HG02943 (cell line): ENCODE results near the gene JDP2.
A peak's percentile ranks its signal among the peaks of the same experiment; 100 is the strongest.
"Not testable (repeated sequence)": the region's sequence is repeated elsewhere in the genome, so short reads cannot be mapped to it uniquely, and the experiment has no call there.

Source experiments
- ATAC-seq: cut with Tn5 transposase; IDR thresholded peaks from one replicate; pipeline ENCODE4 v1.9.1; 2021; ENCODE audit warnings: mild to moderate bottlenecking, low read depth, moderate library complexity; ENCODE audit not compliant: unreplicated experiment

The JDP2 gene, protein sequence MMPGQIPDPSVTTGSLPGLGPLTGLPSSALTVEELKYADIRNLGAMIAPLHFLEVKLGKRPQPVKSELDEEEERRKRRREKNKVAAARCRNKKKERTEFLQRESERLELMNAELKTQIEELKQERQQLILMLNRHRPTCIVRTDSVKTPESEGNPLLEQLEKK

DNA sequence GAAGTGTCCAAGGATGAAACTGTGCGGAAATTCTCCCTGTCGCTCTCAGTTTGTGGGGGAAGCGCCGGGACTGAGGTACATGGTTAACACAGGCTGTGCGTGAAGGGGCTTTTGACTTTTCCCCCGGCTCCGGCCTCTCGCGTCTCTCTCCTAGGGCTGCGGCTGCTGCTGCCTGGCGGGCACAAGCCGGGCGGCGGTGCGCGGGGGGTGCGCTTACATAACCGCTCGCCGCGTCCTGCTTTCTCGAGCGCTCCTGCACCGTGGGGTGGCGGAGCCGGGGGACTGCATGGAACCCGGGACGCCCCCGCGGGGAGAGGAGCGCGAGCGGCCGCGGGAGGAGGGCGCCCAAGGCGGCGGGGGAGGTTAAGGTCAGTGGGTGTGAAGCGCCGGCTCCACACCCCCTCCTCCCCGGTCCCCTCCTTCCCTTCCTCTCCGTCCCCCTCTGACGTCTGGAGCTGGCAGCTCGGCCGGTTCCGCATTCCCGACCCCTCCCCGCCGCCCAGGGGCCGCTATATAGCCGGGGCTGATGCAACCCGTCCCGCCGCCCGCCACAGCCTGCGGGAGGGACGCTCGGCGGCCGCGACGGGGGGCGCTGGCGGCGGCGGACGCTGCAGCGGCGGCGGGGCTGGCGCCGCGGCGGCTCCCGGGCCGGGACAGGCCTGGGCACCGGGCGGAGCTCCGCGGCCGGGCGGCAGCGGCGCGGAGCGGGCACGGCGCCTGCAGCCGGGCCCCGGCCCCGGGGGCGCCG is at the start of gene JDP2:
JDP2 (plus strand) TSS at position 541 of the 748 bp plus-strand sequence. CDS start 9,899 bp downstream, outside the sequence.
- ATAC-seq: peak; percentile 34

DNA sequence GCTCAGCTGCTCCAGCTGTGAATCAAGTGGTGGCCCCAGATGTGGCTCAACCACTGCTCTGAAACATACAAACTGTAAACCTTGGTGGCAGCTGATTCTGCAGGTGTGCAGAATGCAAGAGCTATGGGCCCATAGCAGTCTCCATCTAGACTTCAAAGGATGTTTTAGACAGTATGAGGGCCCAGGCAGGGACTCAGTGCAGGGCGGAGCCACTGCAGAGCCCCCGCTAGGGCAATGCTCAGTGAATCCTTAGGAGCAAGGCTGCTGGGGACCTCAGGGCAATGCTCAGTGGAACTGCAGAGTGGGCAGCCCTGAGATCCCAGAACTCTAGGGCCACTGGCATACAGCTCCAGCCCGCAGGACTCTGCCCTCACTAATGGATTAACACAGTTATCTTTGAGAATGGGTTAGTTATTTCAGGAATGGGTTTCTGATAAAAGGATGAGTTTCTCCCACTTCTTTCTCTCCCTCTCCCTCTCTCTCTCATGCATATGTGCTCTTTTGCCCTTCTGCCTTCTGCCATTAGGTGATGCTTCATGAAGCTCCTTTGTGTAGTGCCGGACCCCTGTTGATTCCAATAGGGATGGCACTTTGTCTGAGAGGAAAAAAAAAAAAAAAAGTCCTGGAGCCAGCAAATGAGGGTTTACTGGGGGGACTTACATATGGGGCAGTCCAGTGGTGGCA is 48.4 kb upstream of the JDP2 start:
- ATAC-seq: no peak

DNA sequence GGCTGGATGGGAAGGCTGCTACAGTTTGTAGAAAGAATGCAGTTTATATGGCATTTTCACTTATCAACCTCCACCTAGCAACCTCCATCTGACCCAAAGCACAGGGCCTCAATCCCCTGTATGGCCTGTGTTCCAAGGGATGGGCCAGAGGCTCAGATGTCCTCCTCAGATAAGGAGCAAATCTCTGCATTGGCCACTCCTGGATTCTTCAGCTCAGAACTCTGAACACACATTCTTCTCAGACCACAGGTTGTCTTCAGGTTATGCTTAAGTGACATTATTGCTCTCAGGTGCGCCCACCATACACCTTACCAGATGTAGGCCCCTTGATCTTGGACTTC is 47.9 kb upstream of the JDP2 start:
- no peak for ATAC-seq

DNA sequence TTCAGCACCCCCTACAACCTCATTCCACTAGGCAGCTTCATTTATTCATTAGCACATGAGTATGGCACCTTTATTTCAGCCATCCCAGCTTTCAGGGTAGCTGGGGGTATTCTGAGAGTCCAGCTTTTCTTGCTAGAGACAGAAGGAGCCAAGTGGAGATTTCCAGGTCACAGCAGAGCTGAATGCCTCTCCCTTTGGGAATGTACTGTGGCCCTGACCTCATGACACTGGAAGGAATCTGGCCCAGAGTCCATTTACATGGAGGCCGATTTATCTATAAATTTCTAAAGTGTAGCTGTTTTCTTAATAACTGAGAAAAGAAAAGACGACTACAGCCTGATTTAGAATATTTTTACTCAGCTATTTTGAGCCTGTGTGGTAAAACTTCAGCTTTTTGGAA is 47.2 kb upstream of the JDP2 start:
- no peak for ATAC-seq

DNA sequence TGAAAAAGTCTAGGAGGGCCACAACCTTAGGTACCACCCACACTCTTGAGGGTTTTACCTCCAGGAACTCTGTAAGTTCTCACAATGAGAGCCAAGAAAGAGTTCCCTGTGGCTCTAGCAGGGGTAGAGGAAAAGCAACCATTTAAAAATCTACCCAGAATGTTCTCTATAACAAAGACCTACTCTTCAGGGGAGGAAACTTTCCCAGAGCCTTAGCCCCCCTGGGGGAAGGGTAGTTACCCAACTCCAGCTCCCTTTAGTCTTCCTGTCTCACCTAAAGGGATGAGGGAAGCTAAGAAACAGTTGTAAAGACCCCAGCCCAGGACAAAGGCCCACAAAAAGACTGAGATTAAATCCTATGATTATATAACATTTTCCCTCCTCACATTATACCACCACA is 46.2 kb upstream of the JDP2 start:
- no peak for ATAC-seq

DNA sequence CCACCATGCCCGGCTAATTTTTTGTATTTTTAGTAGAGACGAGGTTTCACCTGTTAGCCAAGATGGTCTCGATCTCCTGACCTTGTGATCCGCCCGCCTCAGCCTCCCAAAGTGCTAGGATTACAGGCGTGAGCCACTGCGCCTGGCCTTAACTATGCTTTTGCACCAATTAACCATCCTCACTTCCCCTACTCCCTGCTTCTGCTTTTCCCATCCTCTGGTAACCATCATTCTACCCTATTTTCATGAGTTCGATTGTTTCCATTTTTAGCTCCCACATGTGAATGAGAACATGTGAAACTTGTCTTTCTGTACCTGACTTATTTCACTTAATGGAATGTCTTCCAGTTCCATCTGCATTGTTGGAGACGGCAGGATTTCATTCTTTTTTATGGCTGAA is 44.6 kb upstream of the JDP2 start:
- ATAC-seq: not testable (repeated sequence)

DNA sequence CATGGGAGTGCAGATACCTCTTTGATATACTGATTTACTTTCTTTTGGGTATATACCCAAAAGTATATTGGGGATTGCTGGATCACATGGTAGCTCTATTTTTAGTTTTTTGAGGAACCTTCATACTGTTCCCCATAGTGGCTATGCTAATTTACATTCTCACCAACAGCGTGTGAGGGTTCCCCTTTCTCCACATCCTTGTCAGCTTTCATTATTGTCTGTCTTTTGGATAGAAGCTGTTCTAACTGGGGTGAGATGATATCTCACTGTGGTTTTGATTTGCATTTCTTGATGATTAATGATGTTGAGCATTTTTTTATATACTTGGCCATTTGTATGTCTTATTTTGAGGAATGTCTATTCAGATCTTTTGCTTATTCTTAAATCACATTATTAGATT is 44.1 kb upstream of the JDP2 start:
- ATAC-seq: no peak

DNA sequence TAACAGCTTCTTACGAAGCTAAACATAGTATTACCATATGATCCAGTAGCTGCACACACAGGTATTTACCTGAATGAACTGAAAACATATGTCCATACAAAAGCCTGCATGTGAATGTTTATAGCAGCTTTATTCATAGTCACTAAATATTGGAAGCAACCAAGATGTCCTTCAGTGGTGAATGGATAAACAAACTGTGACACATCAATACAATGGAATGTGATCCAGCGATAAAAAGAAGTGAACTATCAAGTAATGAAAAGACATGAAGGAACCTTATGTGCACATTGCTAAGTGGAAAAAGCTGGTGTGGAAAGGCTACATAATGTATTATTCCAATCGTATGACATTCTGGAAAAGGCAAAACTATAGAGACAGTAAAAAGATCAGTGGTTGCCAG is 38.1 kb upstream of the JDP2 start:
- no peak for ATAC-seq

DNA sequence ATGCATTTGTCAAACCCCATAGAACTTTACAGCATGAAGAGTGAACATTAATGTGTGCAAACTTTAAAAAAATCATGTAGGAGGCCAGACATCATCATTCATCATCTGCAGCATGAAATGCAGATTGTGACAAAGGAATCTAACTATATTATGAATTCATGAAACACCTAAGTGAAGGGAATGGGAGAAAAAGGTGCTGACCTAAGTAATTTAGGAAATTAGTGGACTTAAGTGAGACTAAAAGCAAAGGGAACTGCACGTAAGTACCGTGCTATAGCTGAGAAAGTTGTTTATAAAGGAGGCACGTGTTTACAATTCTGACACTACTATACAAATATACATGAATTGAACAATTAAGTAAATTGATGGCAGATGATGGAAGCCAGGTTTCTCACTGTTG is 37.6 kb upstream of the JDP2 start:
- ATAC-seq: no peak

DNA sequence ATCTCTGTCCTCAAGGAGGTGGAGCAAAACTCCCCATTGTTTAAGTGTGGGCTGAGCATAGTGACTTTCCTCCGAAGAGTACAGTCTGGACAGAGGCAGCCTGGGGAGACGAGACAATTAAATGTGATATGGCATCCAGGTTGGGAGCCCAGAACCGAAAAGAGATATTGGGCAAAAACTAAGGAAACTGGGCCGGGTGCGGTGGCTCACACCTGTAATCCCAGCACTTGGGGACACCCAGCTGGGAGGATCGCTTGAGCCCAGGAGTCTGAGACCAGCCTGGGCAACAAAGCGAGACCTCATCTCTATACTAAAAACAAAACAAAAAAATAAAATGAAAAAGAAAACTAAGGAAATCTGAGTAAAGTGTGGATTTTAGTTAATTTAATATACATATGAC is 35.9 kb upstream of the JDP2 start:
- ATAC-seq: no peak

DNA sequence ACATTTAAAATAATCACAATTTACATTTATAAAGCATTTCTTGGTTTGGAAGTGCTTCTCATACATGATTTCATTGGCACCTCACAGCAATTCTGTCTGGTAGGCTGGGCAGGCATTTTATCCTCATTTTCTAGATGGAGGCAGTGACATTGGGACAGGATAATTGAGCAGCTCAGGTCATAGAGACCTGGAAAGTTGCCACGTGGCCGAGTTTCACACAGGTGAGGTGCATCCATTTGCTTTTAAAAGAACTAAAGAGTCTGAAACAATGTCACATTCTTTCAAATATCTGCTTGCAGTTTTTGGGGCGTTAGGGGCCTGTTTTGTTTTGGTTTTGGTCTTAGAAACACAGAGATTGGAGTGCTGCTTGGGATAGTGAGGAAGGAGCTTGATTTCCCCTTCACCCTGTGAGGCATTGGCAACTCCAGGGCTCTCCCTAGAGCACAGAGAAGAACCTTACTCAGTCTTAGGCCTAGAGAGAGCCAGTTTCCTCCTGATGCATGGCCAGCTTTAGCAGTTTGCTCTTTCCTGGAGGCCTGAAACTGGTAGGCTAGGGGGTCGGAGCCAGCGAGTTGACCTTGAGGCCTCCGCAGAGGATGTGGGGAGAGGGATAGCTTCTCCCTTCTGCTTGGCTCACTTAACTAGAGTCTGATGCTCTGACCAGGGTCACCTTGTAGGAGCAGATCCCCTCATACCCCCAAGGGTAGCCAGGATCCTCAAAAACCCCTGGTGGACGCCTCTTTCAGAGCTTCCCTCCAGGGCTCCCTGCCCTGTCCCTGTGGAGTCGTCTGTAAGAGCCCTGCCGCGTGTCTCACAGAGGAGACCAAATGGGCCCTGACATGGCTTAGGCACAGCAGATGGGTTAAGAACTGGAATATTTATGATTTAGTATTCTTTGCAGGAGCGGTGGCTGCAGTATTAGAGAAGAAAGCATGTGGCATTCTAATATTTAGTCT is 34.9 kb upstream of the JDP2 start:
- ATAC-seq: no peak

DNA sequence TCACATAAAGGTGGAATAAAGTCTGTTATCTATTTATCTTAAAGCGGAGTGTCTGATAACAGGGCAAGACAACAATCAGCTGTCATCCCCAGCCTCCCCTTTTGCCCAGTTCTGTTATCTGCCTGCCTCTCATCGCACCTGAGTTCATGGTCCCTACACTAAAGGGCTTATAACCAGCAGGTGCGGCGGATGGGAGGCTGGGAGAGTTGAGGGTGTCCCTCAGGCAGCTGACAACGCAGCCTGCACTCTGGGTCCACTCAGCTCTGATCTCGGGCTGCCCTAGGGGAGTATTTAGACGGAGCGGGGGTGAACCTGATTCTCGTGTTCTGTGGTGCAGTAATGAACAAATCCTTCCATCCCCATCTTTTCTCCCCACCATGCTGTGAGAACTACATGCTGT is 34.0 kb upstream of the JDP2 start:
- ATAC-seq: no peak

DNA sequence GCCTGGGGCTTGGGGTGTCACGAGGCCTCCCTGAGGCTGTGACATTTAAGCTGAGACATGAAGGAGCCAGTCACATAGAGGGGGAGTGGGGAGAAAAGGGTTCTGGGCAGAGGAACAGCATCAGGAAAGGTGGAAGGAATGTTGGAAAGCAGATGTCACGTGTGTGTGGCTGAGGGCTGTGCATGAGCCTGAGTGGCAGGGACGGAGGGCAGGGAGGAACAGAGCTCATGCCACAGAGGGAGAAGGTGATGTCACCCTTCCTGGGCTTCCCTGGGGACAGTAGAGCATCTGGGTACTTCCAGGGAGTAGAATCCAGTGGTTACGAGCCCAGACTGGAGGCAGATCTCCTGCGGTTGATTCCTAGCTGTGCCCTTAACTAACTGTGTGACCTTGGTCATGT is 32.0 kb upstream of the JDP2 start:
- ATAC-seq: no peak

DNA sequence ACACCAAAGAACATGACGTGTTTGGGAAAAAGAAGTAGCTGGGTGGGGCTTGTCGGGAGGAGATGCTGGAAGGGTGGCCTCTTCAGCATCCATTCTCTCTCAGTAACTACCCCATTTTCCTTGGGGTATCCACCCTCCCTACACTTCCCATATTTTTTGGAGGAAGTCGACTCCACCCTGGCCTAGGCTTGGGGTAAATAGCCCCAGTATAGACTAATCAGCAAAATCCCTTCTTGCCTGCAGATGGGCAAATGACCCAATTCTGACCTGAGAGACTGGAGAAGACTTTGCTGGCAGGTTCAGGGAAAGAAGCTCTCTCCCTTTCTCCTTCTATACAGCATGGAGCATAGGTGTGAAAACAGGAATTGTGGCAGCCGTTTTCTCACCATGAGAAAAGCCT is 28.5 kb upstream of the JDP2 start:
- no peak for ATAC-seq

DNA sequence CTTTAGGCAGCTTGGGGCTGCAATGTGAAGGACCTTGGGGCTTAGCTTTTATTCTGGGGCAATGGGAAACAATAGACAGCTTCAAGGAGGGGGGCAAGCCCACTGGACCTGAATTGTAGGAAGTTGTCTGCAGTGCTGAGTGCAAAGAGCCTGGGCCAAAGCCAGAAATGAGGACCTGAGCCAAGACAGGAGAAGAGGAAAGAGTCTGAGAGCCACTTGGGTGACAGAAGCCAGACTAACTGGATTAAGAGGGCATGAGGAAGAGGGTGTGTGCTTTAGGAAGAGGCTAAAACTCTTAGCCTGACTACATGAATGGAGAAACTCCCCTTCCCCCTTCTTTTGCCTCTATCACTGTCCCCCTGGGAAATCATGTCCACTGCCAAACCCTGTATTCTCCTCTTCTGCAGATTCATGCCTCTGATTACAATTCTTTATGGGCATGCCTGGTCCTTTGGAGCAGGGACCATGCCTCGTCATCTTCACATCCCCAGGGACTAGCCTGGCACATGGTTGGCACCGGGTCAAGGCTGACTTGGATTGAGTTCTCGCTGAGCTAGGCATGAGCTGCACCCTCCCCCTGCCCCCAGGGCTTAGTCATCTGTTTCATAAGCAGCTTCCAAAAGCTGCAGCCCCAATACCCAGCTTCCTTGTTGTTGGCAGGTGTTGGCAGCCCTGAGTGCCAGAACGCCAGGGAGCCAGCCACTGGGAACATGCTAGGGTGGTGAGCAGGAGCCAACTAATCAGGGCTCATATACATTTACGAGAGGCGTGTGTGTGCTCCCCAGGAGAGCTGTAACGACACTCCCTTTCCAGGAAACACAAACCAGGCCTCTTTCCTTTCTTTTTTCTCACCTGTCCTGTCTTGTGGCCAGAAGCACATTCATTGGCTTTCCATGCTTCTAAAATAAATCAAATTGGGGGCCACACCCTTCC is 27.7 kb upstream of the JDP2 start:
- ATAC-seq: no peak

DNA sequence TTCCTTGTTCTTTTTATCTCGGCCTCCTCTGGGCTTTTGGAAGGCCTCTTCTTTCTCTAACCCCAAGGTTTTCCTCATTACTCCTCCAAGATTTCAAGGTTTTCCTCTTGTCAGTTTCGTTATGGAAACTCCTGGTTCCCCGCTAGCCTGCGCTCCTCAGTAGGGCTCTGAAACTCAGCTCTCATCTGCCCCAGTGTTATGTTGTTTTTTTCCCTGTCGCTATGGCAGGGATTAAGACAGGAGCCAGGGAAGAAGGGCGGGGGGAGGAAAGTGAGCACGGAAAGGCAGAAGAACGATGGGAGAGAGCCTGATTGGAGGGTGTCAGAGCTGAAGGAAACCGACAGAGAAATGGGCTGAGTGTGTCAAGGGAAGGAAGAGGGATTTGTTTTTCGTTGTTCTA is 26.5 kb upstream of the JDP2 start:
- ATAC-seq: no peak

DNA sequence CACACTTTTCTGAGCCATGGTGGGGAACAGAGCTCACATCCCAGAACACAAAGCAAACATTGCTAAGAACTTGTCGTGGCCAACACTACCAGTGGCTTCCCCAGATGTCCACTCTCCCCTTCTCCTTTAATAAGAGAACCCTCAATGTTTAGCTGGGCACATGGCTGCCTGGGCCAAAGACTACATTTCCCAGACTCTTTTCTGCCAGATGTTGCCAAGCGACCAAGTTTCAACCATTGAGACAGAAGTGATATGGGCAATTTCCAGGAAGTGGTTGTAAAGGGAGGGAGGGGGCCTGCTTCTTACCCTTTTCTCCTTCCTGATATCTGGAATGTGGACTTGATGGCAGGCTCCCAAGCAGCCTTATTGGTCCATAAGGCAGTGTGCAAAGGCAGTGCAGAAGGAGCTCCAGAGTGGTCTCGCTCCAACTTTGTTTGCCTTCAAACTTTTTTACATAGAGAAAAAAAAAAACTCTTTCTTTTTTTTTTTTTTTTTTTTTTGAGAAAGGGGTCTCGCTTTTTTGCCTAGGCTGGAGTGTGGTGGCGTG is 24.9 kb upstream of the JDP2 start:
- ATAC-seq: no peak

DNA sequence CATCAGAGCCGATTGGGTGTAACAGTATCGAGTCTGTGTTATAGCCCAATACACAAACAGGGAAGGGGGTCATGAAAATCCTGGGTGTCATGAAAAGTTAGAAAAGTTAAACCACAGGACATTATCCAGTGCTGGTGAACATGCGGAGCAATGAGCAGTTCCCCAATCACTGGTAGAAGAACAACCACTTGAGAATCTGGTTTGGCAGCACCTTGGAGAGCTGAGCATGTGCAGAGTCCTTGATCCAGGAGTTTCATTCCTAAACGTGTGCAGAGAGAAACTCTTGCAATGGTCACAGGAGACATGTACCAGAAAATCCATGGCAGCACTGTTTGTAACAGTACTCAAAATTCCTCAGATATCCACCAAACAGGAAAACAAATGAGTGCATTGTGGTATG is 23.0 kb upstream of the JDP2 start:
- no peak for ATAC-seq

DNA sequence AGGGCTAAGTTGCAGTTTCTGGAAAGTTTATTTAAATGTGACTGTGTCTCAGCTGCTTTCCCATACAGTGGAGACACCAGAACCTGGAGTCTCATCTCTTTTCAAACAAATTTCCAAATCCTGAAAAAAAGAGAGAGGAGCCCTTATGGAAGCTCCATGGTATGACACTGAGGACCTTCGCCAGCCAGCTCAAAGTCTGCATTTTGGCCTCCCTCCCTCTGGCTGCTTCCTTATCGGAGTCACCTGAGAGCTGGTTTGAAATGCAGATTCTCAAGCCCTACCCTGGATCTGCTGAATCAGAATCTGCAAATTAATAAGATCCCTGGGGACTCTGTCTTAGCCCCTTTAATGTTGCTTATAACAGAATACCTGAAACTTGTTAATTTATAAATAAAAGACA is 21.7 kb upstream of the JDP2 start:
- no peak for ATAC-seq

DNA sequence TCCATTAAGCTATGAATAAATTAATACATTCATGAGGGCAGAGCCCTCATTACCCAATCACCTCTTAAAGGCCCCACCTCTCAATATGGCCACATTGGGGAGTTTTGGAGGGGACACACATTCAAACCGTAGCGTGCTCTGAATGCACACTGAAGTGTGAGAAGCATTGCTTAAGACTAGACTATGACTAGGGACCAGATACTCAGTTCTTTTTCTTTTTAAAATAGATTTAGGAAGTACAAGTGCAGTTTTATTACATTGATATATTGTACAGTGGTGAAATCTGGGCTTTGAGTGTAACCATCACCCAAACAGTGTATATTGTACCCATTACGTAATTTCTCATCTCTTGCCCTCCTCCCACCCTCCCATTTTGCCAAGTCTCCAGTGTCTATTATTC is 21.0 kb upstream of the JDP2 start:
- no peak for ATAC-seq
